Neural cell (in vitro differentiated cells): ENCODE measurements around the gene FAM110A.

Source experiments
- EP300 ChIP-seq: fragments of 450-650 bp; conservative IDR thresholded peaks from 2 replicates; pipeline ENCODE4 v1.6.1; 2014; ENCODE audit warnings: antibody characterized with exemption, mild to moderate bottlenecking, moderate library complexity; ENCODE audit not compliant: poor library complexity, severe bottlenecking
- MXI1 ChIP-seq: fragments of 450-650 bp; conservative IDR thresholded peaks from 2 replicates; pipeline ENCODE4 v1.6.1; 2014; ENCODE audit warnings: antibody characterized with exemption, mild to moderate bottlenecking; ENCODE audit not compliant: poor library complexity, severe bottlenecking
- POLR2AphosphoS5 ChIP-seq: IDR thresholded peaks from 2 replicates; pipeline ENCODE4 v1.6.1; 2012
- SMC3 ChIP-seq: fragments of 450-650 bp; conservative IDR thresholded peaks from 2 replicates; pipeline ENCODE4 v1.6.1; 2014; ENCODE audit warnings: antibody characterized with exemption, mild to moderate bottlenecking, moderate library complexity; ENCODE audit not compliant: poor library complexity
- TAF1 ChIP-seq: IDR thresholded peaks from 2 replicates; pipeline ENCODE4 v1.6.1; 2012; ENCODE audit warnings: low read depth
- TF ChIP-seq, protein P1 (sequence below): fragments of 450-650 bp; IDR thresholded peaks from 2 replicates; pipeline ENCODE4 v1.5.1; 2014; ENCODE audit warnings: antibody characterized with exemption, mild to moderate bottlenecking, moderate library complexity; ENCODE audit not compliant: poor library complexity, severe bottlenecking

DNA sequence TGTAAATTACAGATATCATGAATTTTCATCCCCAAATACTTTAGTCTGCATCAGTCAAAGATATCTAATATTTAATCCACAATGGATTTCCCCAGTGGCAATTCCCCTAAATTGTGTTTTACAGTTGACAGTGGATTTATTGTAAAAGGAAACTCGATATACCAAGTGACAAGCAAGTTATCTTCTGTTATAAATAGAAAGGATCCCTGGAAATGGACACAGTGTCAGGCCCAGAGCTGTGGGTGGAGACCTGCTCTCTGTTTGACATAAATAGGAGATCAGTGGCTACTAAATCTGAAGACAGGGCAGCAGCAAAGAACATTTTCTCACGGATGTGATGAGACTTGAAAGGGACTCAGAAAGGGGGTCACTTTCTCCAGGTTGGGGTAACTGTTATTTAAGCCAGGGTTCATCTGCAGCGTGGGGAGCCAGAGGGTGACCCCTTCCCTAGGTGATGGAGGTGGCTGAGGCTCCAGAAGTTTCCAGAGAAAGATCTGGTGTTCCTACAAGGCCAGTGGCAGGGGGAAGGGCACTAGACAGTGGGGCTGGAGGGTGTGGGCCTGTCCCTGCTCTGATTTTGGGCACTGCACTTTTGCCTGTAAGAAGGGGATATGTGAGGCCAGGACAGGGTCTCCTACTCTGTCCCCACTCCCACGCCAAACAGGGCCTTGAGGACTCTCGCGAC is 12.3 kb upstream of the FAM110A start:
- TF ChIP-seq, protein P1, sequence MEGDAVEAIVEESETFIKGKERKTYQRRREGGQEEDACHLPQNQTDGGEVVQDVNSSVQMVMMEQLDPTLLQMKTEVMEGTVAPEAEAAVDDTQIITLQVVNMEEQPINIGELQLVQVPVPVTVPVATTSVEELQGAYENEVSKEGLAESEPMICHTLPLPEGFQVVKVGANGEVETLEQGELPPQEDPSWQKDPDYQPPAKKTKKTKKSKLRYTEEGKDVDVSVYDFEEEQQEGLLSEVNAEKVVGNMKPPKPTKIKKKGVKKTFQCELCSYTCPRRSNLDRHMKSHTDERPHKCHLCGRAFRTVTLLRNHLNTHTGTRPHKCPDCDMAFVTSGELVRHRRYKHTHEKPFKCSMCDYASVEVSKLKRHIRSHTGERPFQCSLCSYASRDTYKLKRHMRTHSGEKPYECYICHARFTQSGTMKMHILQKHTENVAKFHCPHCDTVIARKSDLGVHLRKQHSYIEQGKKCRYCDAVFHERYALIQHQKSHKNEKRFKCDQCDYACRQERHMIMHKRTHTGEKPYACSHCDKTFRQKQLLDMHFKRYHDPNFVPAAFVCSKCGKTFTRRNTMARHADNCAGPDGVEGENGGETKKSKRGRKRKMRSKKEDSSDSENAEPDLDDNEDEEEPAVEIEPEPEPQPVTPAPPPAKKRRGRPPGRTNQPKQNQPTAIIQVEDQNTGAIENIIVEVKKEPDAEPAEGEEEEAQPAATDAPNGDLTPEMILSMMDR, result no peak
- TF ChIP-seq TAF1 (no peak), MXI1 (no peak), EP300 (no peak), SMC3 (no peak), POLR2AphosphoS5 (no peak)
